ENCODE results near the gene DLG1.

GRCh38 chr3:197298945-197299854 lies 788 bp upstream of the DLG1 start:
- TF ChIP-seq SRF (IDR thresholded peaks at IDR 0.05; ENCODE audit: low read depth) (no peak), SIN3A (IDR thresholded peaks at IDR 0.05; ENCODE audit: low read depth) (peak; percentile 68; the same call in 1 of the 2 replicates), ZNF274 (IDR thresholded peaks at IDR 0.05; ENCODE audit: low read depth, low read length) (no peak), POLR2AphosphoS5 (IDR thresholded peaks at IDR 0.05; ENCODE audit: low read depth, low read length) (peak; percentile 76), POLR2A (IDR thresholded peaks at IDR 0.05; ENCODE audit: borderline replicate concordance, extremely low read depth, insufficient read depth, insufficient read length) (no peak), CTCF (IDR thresholded peaks at IDR 0.05 in 2 of 3, conservative IDR thresholded peaks at IDR 0.05 in 1 of 3; ENCODE audit: borderline replicate concordance in 1 of 3, insufficient read depth in 1 of 3, low read depth in 2 of 3, low read length in 2 of 3) (no peak), EZH2phosphoT487 (IDR thresholded peaks at IDR 0.05; ENCODE audit: borderline replicate concordance) (no peak), RAD21 (IDR thresholded peaks at IDR 0.05; ENCODE audit: low read depth) (no peak), REST (IDR thresholded peaks at IDR 0.05; ENCODE audit: low read depth) (no peak), ATF3 (IDR thresholded peaks at IDR 0.05) (no peak), MAX (IDR thresholded peaks at IDR 0.05) (peak; percentile 26), JUND (IDR thresholded peaks at IDR 0.05) (no peak), EGR1 (IDR thresholded peaks at IDR 0.05; ENCODE audit: low read depth) (no peak), EZH2 (IDR thresholded peaks at IDR 0.05) (no peak)

Measured in HCT116 (cell line).